Mucosa of stomach (tissue), 1 donor: ENCODE measurements around the gene ADIPOR2.

Experiments
- H3K27me3 ChIP-seq: one replicate; pipeline ENCODE4 v1.7.0; 2013; ENCODE audit warnings: mild to moderate bottlenecking, low read length; ENCODE audit not compliant: control insufficient read depth, insufficient read depth
- H3K36me3 ChIP-seq: one replicate; pipeline ENCODE4 v1.7.0; 2013; ENCODE audit warnings: low read length; ENCODE audit not compliant: control insufficient read depth, insufficient read depth
- H3K4me1 ChIP-seq: one replicate; pipeline ENCODE4 v1.7.0; 2013; ENCODE audit warnings: mild to moderate bottlenecking, low read length; ENCODE audit not compliant: control insufficient read depth, insufficient read depth
- H3K4me3 ChIP-seq: one replicate; pipeline ENCODE4 v1.7.0; 2013; ENCODE audit warnings: low read length
- H3K9ac ChIP-seq: one replicate; pipeline ENCODE4 v1.7.0; 2013; ENCODE audit warnings: mild to moderate bottlenecking, low read length, moderate library complexity
- H3K9me3 ChIP-seq: one replicate; pipeline ENCODE4 v1.7.0; 2013; ENCODE audit warnings: mild to moderate bottlenecking, low read length, moderate library complexity; ENCODE audit not compliant: control insufficient read depth
- donor health status: Pancreatic carcinoma.

The ADIPOR2 gene

DNA sequence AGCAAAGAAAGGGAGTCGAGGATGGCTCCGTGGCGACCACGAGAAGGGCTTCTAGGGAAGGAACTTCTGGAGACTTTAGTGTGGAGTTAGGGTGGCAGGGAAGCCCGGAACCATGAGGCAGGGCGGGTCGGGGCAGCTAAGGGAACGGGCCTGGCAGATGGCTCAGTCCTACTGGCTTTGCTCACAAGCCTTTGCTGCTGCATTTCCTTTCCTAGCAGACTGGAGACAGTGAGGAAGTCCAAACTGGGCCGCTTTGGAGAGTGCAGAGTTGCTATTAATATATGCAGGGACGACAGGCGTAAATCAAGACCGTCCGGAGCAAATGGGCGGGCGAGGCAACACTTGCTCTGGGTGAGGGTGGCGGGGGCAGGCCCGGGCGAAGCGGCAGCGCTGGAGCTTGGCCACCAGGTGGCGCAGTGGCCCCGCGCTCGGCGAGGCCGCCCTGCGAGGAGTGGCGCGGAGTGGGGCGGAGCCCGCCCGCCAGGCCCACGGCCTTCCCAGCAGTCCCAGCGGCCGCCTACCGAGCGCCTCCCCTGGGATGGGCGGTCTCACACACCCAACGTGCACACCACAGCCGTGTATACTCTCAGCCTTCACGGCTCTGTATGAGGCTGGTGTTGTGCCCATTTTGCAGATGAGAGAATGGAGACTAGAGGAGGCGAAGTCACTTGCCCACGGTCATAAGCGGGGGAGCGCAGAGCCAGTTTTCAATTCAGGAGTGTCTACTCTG, 105.1 kb downstream of the ADIPOR2 start:
- H3K9ac ChIP-seq: peak overlapping the region; percentile 88
- no peaks in the 10 kb centered on the region for H3K36me3 ChIP-seq
- H3K4me1 ChIP-seq: peaks cover 7% of the 10 kb centered on the region
- peak overlapping the region; percentile 82 for H3K4me3 ChIP-seq
- H3K9me3 ChIP-seq: no peaks in the 10 kb centered on the region
- no peaks in the 10 kb centered on the region for H3K27me3 ChIP-seq

DNA sequence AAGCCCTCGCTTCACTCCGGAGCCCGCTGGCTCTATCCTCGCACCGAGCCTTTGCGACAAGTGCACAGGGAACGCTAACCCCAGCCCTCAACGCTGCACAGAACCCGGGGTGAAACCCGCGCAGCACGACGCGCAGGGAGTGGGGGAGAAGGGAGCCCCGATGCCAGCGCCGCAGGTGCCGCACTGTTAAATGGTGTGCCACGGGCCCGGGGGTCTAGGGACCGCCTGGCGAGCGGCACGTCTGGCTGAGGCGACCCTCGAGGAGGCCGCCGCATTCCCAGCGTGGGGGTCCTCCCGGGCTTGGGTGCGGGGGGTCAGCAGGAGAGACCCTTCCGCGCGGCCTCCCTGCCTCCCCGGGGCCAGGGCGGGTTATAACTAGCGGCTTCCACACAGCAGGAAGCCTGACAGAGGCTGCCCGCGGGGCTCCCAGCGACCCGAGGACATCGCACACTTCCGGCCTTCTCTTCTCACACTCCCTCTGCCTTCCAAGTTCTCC, 105.7 kb downstream of the ADIPOR2 start:
- Histone ChIP-seq H3K36me3 (no peaks in the 10 kb centered on the region), H3K4me3 (peak overlapping the region; percentile 82), H3K4me1 (peaks cover 7% of the 10 kb centered on the region), H3K9me3 (no peaks in the 10 kb centered on the region), H3K9ac (peak overlapping the region; percentile 88), H3K27me3 (no peaks in the 10 kb centered on the region)

DNA sequence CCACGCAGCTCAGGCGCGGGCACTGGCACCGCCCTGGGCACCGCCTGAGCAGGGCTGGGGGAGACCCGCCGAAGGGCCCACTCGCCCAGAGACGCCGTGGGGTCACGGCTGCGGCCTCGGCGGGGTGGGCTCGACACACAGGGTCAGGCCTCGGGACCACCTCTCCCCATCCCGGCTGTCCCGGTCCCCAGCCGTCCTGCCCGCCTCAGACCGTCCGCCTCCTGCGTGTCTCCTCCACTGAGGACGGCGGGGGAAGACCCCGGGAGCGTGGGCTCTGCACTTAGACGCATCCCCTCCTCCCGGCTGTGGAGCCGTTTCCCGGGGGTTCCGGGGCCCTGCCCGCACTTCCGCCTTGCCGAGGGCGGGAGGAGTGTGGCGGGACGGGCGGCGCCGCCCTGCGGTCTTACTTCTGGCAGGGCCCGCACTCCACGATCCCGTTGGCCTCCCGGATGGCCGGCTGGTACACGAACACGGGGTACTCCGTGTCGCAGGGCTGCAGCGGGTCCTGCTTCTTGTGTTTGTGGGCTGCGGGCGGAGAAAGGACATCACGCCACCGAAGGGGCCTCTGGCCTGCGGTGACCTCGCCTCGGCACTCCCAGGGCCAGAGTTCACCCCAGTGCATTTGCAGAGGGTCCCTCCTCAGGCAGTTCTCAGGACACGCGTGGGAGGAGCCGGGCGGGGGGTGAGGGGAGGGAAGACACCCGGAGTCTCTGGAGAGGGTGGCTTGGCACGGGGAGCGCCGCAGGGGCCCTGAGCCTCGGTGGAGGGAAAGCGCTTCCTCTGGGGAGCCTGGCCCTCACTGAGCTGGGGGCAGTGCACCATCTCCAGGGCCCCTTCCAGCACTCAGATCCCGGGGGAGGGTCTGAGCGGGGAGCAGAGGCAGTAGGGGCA, 106.4 kb downstream of the ADIPOR2 start:
- no peaks in the 10 kb centered on the region for H3K9me3 ChIP-seq
- H3K4me1 ChIP-seq: peaks cover 7% of the 10 kb centered on the region
- H3K9ac ChIP-seq: peak overlapping the region; percentile 88
- H3K4me3 ChIP-seq: peak overlapping the region; percentile 82
- H3K36me3 ChIP-seq: no peaks in the 10 kb centered on the region
- no peaks in the 10 kb centered on the region for H3K27me3 ChIP-seq

DNA sequence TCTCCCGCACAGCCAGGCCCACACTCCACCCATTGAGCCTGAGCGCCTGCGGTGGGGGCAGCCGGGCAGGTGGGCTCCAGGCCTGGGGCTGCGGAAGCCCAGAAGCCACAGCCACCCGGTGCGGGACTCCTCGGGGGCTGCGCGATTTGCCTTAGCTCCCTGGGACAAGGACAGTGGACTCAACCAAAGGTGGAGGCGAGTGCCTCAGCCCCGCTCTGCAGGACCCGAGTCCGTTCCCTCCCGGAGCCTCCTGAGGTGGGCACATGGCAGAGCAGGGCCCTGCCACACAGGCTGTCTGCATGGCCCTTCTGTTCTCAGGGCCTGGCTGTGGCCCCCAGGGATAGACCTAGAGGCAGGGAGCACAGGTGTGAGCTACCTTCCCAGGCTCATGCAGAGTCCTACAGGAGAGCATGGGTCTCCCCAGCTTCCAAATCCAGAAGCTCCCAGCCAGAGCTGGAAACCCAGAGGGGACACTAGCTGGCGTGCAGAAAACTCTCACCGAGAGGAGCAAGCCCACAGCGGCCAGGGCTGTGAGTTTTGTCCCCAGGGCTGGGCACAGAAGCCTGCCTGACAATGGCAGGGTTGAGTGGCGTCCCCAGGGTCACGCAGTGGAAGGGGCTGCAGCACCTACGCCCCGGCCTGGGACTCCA, 107.2 kb downstream of the ADIPOR2 start:
- Histone ChIP-seq H3K9me3 (no peaks in the 10 kb centered on the region), H3K36me3 (no peaks in the 10 kb centered on the region), H3K9ac (no peak overlapping the region), H3K4me1 (peaks cover 7% of the 10 kb centered on the region), H3K27me3 (no peaks in the 10 kb centered on the region), H3K4me3 (no peak overlapping the region)

DNA sequence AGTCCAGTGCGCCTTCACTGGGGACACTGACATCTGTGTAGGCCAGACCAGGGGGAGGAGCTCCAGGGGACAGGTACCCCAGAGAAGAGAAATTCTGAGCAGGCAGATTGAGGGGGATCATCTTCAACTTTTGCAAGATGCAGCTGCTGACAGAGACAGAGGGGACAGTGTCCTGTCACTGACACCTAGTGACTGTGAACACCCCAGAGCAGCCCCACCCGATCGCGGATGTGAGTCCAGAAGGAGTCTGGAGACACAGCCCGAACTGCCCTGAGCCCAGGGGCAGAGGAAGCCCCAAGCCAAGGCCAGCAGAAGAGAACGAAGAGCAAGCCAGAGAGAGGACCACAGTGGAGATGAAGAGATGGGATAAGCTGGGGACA, 107.8 kb downstream of the ADIPOR2 start:
- H3K36me3 ChIP-seq: no peaks in the 10 kb centered on the region
- H3K4me1 ChIP-seq: peaks cover 7% of the 10 kb centered on the region
- H3K4me3 ChIP-seq: no peak overlapping the region
- H3K9me3 ChIP-seq: no peaks in the 10 kb centered on the region
- no peak overlapping the region for H3K9ac ChIP-seq
- H3K27me3 ChIP-seq: no peaks in the 10 kb centered on the region

DNA sequence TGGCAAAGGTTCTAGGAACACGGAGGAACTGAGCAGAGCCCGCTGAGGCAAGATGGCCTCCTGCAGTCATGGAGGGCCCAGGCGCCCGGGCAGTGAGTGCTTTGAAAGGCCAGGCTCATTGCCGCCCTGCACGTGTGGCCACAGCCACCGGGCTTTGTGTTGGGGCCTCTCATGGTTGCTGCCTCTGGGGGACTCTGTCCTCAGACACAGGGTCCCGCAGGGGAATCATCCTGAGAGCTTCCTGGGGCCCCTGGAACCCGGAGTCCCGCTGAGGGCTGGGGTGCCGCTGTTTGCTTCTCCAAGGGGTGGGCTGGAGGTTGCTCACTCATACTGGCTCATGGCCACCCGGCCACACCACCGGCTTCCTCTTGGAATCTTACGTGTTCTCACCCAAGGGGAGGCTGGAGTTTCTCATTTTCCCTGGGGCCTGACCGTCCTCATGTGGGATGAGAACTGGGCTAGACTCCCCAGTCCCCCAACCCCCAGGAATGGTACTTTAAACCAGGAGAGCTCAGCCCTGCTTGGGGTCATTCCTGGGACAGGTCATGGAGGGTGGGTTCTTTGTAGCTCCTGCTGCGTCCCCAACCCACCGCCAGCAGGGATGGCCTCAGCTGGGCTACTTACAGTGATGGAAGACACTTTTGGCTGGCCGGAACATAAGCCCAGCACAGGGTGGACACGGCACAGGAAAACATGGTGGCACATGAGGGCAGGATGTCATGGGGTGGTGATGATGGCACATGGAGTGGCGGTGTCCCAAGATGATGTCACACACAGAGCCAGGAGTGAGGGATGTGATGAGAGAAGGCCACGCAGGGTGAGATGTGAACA, 108.4 kb downstream of the ADIPOR2 start:
- peaks cover 7% of the 10 kb centered on the region for H3K4me1 ChIP-seq
- no peaks in the 10 kb centered on the region for H3K9me3 ChIP-seq
- H3K36me3 ChIP-seq: no peaks in the 10 kb centered on the region
- H3K4me3 ChIP-seq: no peak overlapping the region
- H3K27me3 ChIP-seq: no peaks in the 10 kb centered on the region
- no peak overlapping the region for H3K9ac ChIP-seq

DNA sequence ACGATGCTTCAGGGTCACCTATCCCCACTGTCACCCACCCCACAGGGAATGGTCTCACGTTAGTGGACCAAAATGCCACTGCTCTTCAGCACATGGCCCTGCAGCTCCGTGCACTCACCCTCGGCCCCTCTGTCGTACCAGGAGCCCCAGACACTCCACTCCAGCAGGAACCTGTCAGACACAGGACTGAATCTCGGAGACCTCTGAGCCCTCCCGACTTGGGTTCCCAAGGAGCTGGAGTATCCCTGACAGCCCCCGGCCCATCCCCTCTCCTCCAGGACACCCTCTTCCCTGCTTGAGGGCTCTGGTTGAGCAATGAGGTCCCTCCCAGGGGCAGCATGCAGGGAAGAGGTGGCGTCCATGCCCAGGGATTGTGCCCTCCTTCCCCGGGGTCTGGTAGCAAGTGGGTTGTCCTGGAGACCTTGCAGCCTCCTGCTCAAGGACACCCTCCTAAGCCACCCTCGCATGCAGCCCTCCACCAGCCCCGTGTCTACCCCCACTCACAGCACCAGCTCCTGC, 109.1 kb downstream of the ADIPOR2 start:
- Histone ChIP-seq H3K9ac (no peak overlapping the region), H3K9me3 (no peaks in the 10 kb centered on the region), H3K4me3 (no peak overlapping the region), H3K4me1 (peaks cover 7% of the 10 kb centered on the region), H3K27me3 (no peaks in the 10 kb centered on the region), H3K36me3 (no peaks in the 10 kb centered on the region)

DNA sequence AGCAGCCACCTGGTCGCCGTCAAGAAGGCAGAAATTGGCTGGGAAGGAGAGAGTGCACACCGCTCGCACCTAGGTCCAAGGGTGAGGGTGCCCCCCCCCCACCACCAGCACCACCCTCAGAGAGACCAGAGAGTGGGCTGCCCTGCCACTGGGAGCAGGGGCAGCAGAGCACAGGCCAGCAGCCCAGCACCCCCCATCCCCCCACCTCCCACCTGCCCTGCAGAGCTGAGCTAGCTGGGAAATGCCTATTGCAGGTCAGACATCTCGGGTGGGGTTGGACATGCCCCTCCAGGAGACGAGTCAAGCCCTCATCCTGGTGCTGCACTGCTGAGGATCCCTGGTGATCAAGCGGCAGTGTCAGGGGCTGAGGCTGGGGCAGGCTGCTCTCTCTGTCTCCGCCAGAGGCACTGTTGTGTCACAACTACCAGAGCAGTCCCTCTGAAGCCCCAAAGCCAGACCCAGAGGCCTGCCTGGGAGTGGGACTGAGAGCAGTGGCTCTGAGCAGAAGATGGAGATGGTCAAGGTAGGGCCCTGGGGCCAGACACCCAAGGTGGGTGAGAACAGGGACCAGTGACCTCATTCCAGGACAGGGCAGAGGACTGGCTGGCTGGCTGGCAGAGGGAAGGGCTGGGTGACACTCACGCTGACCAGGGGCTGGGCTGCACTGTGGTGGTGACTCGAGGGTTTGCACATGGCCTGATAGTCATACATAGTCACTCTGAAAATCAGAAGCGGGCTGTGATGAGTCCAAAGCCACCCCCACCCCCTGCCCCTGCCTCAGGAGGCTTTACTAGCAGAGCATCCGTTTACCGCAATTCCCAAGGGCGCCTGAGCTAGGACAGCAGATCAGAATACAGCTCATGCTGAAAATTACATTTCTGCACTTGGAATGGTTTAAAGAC, 109.8 kb downstream of the ADIPOR2 start:
- Histone ChIP-seq H3K9me3 (no peaks in the 10 kb centered on the region), H3K36me3 (no peaks in the 10 kb centered on the region), H3K4me3 (no peak overlapping the region), H3K27me3 (no peaks in the 10 kb centered on the region), H3K9ac (no peak overlapping the region), H3K4me1 (peaks cover 4% of the 10 kb centered on the region)

DNA sequence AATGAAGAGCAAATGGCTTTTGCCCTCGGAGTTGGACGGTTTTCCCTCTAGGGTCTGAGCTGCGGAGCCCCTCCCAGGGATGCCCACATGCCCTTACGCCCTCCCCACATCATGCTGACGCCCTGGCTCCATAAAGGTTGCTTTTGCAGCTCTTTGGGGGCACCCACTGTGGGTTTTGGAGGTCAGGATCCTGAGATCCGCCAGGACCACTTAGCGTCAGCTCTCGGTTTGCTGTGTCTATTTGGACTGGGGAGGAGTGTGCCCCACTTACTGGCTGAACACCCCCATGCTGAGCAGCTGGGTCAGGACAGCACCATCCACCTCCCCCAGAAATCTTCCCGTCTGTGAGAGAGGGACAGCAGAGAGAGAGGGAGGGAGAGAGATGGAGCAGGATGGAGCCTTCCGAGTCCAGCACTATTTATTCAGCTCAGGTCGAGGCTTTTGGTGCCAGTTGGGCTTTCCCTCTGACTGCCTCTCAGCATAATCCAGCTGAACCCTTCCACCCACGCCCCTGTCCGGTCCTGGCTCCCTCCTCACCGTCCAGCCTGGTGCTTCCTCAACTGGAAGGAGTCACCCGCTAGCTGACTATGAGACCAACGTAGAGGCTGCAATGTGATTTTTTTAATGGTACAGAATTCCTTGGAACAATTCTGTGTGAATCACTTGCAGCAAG, 110.6 kb downstream of the ADIPOR2 start:
- Histone ChIP-seq H3K27me3 (no peaks in the 10 kb centered on the region), H3K9ac (no peak overlapping the region), H3K9me3 (no peaks in the 10 kb centered on the region), H3K36me3 (no peaks in the 10 kb centered on the region), H3K4me1 (peaks cover 8% of the 10 kb centered on the region), H3K4me3 (no peak overlapping the region)

DNA sequence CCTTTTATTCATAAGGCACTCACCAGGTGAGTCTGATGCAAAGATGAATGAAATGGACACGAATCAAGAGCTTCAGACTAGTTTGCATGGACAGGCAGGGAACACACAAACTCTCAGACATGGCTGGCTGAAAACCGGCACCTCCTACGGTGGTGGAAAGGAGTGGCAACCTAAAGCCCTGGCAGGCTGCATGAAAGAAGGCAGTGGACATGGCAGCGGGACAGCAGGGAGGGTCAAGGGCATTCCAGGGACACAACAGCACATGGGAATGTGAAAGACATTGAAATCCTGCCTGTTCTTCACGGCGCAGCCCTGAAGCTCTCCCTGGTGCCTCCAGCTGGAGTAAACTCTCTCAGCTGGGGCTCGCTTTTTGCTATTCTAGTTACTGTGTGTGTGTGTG, 112.9 kb downstream of the ADIPOR2 start:
- Histone ChIP-seq H3K9me3 (no peaks in the 10 kb centered on the region), H3K36me3 (no peaks in the 10 kb centered on the region), H3K27me3 (no peaks in the 10 kb centered on the region), H3K9ac (no peak overlapping the region), H3K4me3 (no peak overlapping the region), H3K4me1 (peaks cover 12% of the 10 kb centered on the region)
